AG04450 (cell line): Measurements from ENCODE around the gene ASPHD1. TPM values are rescaled to one million over a fixed set of nuclear protein-coding genes. Genes with fewer than 3 reads are reported as not detected.
A peak's percentile ranks its signal among the peaks of the same experiment; 100 is the strongest.
"Not testable (repeated sequence)": the region's sequence is repeated elsewhere in the genome, so short reads cannot be mapped to it uniquely, and the experiment has no call there.

ENCODE experiments used
- CTCF ChIA-PET: fragments of 300-600, 350-600 bp; formaldehyde crosslinking; extraction: SDS; loops from one replicate; lab custom pipeline; 2022; ENCODE audit warnings: antibody characterized with exemption, inconsistent platforms; lab: Charles Lee
- POLR2A ChIA-PET: fragments of 350-600 bp; formaldehyde crosslinking; extraction: SDS; loops from one replicate; lab custom pipeline; 2021; ENCODE audit warnings: antibody characterized with exemption, inconsistent platforms; lab: Yijun Ruan, JAX
- DNase-seq: peaks from one replicate; pipeline ENCODE4 v3.0.0-alpha.2; 2011; ENCODE audit warnings: low read depth, low spot score
- H3K27ac ChIP-seq: one replicate; pipeline ENCODE4 v1.5.1; 2012; ENCODE audit warnings: low read depth, low read length, control low read depth
- H3K27me3 ChIP-seq: one replicate; pipeline ENCODE4 v1.6.0; 2012; ENCODE audit warnings: low read length; ENCODE audit not compliant: control insufficient read depth, insufficient read depth
- H3K4me3 ChIP-seq: 2 replicates; pipeline ENCODE4 v1.5.1; 2011; ENCODE audit warnings: mild to moderate bottlenecking, low read depth, low read length, control low read depth
- H3K9me3 ChIP-seq: 2 replicates; pipeline ENCODE4 v1.5.1; 2012; ENCODE audit warnings: low read length; ENCODE audit not compliant: control insufficient read depth, insufficient read depth
- polyA plus RNA-seq: library from polyadenylated mRNA; depleted of rRNA; stranded (reverse); fragments of >200 nt; gene quantifications from 2 replicates; pipeline ENCODE4 v1.2.3, GENCODE V29; 2011
- TF ChIP-seq, protein P1 (sequence below): IDR thresholded peaks from 2 replicates; pipeline ENCODE4 v1.5.1; 2011; ENCODE audit warnings: low read depth, low read length, control low read depth, inconsistent platforms

Gene ASPHD1
- polyA plus RNA-seq, 1 experiment, result 3.5 TPM

DNA sequence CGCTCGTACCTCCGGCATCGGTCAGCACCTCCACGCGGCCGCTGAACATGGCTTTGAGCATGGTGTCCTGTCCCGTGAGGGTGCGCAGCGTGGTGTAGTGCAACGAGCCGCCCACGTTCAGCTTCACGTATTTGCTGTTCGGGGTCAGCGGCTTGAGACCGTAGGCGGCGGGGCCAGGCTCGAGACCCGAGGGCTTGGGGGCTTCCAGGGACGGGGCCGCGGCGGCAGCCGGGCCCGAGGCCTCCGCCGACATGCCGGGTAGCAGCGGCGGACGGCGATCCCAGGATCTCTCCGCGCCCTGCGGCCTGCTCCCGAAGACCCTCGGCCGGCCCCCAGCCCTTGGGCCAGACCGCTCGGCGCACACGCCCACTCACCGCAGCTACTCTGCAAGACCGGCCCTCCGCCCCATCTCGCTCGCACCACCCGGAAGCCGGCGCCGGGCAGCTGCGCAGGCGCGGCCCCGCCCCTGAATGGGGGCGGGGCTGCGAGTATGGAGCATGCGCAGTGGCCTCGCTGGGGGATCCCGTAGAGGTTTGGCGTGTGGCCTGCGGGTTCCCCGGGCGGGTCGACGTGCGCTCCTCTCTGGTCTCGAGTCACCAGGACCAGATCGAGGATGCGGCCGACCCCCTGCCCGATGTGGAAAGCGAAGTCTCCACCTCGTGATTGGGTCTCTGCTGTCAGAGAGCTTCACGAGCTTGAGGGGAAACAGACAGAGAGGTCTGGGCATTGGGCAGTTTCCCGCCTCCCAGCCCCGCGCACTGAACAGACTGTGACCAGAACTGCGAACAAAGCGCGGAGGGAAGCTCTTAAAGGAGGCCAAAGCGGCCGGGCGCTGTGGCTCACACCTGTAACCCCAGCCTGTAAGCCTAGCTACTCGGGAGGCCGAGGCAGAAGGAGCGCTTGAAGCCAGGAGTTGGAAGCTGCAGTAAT, 25.8 kb downstream of the ASPHD1 start, which contains the start of gene KCTD13:
Gene KCTD13, minus strand, starts transcription at position 446 of the 930 bp plus-strand sequence. Its CDS starts 193 bp downstream, at position 253.
- Histone ChIP-seq H3K4me3 (peak within 1 kb of the TSS; percentile 96), H3K9me3 (no peaks in the 10 kb centered on the region; the same call in 1 of the 2 replicates), H3K27me3 (no peaks in the 10 kb centered on the region), H3K27ac (peak within 1 kb of the TSS; percentile 73)
- TF ChIP-seq, protein P1, sequence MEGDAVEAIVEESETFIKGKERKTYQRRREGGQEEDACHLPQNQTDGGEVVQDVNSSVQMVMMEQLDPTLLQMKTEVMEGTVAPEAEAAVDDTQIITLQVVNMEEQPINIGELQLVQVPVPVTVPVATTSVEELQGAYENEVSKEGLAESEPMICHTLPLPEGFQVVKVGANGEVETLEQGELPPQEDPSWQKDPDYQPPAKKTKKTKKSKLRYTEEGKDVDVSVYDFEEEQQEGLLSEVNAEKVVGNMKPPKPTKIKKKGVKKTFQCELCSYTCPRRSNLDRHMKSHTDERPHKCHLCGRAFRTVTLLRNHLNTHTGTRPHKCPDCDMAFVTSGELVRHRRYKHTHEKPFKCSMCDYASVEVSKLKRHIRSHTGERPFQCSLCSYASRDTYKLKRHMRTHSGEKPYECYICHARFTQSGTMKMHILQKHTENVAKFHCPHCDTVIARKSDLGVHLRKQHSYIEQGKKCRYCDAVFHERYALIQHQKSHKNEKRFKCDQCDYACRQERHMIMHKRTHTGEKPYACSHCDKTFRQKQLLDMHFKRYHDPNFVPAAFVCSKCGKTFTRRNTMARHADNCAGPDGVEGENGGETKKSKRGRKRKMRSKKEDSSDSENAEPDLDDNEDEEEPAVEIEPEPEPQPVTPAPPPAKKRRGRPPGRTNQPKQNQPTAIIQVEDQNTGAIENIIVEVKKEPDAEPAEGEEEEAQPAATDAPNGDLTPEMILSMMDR, result no peak
- POLR2A ChIA-PET, result interaction anchor here (0.5 to 2.7 kb wide), 18 partner anchors 11 to 603 kb away, joined by 3 to 25 read pairs (median 4); partner anchors contain the start of genes ALDOA, ASPHD1, HIRIP3 and INO80E
- CTCF ChIA-PET, result interaction anchor here (0.8 to 2.4 kb wide), 4 partner anchors 9 to 78 kb away, joined by 3 to 7 read pairs (median 5); partner anchors contain the start of gene TMEM219
- peak; percentile 56 for DNase-seq

DNA sequence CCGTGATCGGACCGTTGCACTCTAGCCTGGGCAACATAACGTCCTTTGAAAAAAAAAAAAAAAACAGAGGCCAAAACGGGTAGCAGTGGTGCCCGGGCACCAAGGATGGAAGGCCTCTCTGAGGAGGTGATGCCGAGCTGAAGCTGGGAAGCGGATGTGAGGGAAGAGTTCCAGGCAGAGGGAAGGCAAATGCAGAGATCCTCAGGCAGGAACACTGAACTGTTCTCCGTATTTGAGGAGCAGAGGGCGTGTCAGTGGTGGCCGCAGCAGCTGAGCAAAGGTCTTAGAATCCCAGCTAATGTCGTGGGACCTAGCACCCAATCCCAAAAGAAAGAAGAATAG, 26.4 kb downstream of the ASPHD1 start:
- H3K27me3 ChIP-seq, result no peaks in the 10 kb centered on the region

GRCh38 chr16:29927070-29927905, 27.0 kb downstream of the ASPHD1 start:
- Histone ChIP-seq H3K9me3 (no peaks in the 10 kb centered on the region; the same call in 1 of the 2 replicates), H3K27me3 (no peaks in the 10 kb centered on the region), H3K4me3 (peak overlapping the region; percentile 96), H3K27ac (peak overlapping the region; percentile 73)
- ChIA-PET POLR2A (interaction anchor here (0.7 to 2.7 kb wide), 11 partner anchors 12 to 138 kb away, joined by 3 to 25 read pairs (median 4); partner anchors contain the start of genes ALDOA and TAOK2), CTCF (interaction anchor here (0.9 to 2.4 kb wide), 2 partner anchors 17 to 35 kb away, joined by 7 read pairs; partner anchors contain the start of gene TMEM219)
- DNase-seq, result no peak
- TF ChIP-seq, protein P1, result no peak

More for the DNA sequence above, 26.4 kb downstream of the ASPHD1 start:
- H3K9me3 ChIP-seq, result no peaks in the 10 kb centered on the region; the same call in 1 of the 2 replicates
- peak overlapping the region; percentile 73 for H3K27ac ChIP-seq
- ChIA-PET POLR2A (interaction anchor here (0.7 to 2.7 kb wide), 12 partner anchors 12 to 139 kb away, joined by 3 to 25 read pairs (median 4); partner anchors contain the start of genes ALDOA, HIRIP3, INO80E and TAOK2), CTCF (interaction anchor here (0.9 to 2.4 kb wide), 2 partner anchors 17 to 35 kb away, joined by 7 read pairs; partner anchors contain the start of gene TMEM219)
- TF ChIP-seq, protein P1, result no peak
- no peak for DNase-seq
- H3K4me3 ChIP-seq, result peak overlapping the region; percentile 96

GRCh38 chr16:29931750-29932149, 31.5 kb downstream of the ASPHD1 start:
- DNase-seq, POLR2A ChIA-PET, H3K27ac ChIP-seq, CTCF ChIA-PET, H3K4me3 ChIP-seq, H3K27me3 ChIP-seq, H3K9me3 ChIP-seq: not testable (repeated sequence)

DNA sequence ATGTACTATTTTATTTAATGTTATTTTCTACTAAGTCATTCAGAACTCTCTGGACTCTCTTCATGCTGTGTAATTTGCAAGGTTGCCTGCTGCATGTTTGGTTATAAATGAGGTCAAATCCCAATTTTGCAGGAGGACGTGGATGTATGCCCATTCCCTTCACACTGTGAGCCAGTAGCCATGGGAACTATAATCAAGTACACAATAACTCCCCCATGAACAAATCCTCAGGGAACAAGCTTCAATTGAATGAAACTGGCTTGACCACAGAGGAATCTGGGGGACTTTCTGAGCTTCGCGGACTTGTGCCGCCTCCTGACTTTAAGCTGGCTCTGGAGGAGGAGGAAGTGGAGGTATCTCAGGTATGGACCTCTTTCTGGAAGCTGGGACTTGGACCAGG, 40.4 kb downstream of the ASPHD1 start:
- H3K9me3 ChIP-seq, result peaks cover 11% of the 10 kb centered on the region
- TF ChIP-seq, protein P1, result no peak
- ChIA-PET CTCF (interaction anchor here (0.5 kb wide), 1 partner anchor 76 kb away, joined by 4 read pairs; no protein-coding TSS in a partner anchor), POLR2A (no interaction called here)
- DNase-seq, result no peak
- H3K27ac ChIP-seq, result no peak overlapping the region
- H3K4me3 ChIP-seq, result no peak overlapping the region
- H3K27me3 ChIP-seq, result no peaks in the 10 kb centered on the region
